CD1c-positive myeloid dendritic cell (primary cell): ENCODE results near the gene DTNBP1.

Source experiments
- DNase-seq: peaks from one replicate; pipeline ENCODE4 v3.0.0-alpha.2; 2016; ENCODE audit errors: extremely low spot score

DTNBP1 gene

DNA sequence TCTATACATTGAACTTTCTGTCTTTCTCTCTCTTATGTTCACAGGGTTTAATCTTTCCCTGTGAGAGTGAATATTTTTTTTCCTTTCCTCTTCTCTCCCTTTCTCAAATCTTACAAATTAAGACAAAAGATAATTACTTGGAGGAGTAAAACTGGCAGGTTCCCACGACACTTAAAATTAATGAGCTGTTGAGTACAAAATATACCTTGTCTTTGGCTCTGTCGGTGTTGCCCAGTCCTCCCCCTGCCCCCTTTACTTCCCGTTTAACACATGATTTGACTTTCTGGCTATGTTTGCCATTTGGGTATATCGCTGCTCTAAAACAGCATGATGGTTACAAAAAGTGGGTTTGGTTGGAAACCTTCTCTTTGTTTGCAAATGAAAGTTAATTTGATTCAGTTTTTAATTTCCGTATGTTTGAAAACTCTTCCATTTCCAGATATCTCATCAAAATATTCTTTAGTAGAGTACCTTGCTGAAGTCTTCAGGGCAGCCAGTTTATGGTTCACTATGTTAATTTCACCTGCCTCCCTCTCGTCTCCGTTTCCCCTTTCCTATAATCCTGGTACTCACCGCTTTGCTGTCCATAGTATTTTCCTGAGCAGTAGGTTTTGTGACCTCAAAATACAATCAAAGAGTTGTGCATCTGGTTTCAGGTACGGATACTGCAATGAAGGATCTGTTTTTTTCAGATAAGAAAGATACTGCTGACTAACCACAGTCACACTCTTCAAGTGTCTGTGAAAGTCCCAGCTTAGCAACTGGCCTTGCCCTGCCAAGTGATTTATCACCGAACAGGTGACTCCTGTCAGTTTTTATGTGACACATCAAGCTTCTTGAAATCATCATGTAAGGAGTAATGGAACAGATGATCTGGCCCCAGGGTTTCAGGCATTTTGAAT is 181.2 kb downstream of the DTNBP1 start:
- no peak for DNase-seq

DNA sequence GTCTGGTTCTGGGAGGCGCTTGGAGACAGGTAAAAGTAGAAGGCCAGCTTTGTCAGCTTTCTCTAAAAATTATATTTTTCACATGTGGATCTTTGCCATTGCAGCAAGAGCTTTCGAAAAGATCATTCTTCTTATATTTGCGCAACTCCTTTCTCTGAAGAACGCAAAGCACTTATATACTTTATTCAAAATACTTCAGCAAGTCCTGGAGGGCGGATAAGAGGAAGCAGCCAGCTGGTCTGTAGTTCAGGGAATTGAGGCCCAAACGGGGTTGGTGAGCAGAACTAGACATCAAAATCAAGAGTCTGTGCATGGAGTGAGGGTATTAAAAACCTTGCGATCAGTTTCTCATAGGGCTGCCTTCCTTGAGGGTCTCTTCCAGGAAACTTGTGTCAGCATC is 182.3 kb downstream of the DTNBP1 start:
- DNase-seq = peak; percentile 35

DNA sequence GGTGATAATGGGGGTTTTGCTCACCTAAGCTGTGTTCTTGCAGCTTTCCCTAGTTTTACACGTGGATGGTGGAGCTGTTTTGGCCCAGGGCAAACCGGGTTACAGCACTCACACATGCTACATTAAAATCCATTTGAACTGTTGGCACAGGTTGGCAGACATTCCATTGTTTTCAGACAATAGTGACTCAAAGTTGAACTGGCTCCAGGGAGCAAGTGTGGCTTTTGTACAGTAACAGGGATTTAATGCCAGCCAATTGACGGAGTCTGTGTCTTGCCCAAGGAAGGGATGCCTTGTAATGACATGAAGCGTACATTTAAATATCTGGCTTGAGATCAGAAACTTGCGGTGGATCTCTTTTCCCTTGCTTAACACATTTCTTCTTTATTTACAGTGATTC is 183.1 kb downstream of the DTNBP1 start:
- DNase-seq = no peak

DNA sequence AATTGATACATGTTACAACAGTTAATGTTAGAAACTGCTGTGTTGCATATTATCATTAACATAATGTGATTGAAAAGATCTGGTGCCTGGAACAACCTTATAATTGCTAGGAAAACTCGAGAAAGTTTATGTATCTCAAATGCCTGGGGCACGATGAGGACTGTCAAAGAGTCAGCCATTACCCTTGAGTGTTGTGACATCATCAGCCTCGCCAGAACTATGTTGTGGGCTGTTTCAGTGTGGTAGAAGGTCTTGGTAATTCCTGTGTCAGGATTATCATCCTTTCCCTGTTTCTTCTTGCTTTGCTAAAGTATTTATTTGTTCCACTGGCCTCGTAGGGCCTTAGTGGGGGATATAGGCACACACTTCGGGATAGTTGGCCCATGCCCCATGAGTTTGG is 185.1 kb downstream of the DTNBP1 start:
- no peak for DNase-seq

DNA sequence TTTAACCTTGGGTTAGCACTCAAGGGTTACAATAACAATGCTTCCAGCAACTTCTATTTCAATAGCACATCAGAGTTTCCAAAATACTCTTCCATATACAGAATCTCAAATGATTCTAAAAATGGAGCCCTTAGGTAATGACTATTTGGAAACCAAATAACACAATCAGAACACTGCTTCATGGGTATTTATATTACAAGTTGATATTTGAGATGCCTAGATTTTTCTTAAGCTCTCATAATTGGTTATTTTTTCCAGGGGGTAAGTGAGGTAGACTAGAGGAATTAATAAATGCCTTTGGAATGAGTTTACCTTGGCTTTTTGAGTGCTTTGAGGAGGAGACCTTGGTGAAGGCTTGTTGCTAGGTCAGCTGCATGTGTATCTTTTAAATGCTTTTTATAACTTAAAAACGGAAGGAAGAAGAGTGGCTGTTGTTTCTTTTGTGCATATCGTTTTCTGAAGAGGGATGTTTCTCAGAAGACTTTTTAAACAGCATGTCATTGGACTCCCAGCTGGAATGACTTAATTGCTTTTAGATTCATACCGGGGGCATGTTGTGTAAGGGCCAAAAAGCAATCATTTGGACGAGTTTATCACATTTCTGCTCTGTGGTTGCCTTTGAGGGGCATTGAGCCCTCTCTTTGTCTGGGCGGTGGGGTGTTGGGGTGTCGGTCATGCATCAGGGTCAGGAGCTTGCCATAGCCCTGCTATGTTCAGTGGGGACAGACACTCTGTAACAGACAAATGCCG is 186.0 kb downstream of the DTNBP1 start:
- no peak for DNase-seq

DNA sequence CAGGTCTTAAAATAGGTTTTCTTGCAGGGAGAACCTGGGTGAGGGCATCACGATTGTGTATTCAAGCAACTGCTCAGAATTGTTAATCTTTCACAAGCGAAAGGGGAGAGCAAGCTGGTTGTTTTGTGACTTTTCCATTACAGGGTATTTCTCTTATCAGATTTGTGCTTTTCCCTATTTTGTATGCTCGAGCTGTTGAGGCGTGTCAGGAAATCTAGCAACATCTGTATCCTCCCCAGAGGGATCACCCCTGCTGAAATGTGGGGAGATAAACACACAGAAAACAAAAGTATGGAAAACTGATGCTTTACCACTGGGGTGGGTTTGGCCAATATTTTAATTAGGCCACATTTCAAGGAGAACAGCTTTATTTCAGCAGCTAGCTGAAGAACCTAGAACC is 187.0 kb downstream of the DTNBP1 start:
- DNase-seq = no peak

DNA sequence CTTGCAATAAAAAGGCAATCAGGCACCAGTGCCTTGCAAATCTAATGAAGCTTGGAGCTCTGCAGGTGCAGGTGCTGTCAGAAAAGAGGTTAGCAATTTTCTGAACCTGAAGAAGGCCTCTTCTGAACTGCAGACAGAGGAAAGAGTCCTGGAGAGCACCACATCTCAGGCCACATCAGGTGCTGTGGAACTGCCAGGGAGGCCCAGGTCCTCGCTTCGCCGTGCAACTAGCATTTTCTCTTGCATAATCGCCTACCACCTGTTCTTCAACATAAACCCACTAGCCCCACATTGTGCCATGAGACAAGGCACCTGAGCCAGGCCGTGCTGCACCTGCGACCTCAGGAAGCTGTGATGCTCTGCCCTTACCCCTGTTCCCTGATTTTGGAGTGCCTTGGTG is 187.6 kb downstream of the DTNBP1 start:
- no peak for DNase-seq

DNA sequence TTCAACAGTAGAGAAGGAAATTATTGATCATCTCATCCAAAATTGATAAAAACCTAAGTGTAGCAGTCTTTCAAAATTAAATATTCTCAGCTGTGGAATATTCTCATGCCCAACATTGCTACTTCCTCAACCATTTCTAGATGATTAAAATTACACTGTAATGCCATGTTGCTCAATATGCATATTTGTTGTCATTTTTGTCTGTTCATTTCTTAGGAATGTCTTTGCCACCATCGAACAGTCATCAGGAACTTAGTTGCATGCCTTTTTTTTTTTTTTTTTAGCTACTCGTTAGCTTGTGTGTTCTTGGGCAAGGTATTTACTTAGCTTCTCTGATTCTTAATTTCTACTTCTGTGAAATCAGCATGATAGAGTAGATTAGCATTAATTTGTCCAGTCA is 188.6 kb downstream of the DTNBP1 start:
- peak; percentile 82 for DNase-seq

DNA sequence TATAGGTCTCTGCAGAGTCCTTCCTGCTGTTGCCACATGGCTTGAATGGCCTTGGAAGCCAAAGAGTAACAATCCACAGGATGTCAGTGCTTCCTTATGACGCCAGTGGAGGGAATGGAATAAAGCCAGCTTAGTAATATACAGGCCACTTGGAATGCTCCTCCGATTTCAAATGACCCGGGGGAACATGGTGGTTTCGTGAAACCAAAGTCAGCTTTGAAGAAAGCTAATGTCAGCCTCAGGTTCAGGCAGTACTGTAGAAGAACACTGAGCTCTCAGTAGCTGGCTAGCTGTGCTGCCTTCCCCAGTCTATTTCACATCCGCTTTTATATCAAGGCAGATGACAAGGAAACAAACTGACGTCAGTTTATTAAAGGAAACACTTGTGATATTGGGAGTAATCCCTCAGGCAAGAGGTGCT is 189.1 kb downstream of the DTNBP1 start:
- DNase-seq = peak; percentile 72

DNA sequence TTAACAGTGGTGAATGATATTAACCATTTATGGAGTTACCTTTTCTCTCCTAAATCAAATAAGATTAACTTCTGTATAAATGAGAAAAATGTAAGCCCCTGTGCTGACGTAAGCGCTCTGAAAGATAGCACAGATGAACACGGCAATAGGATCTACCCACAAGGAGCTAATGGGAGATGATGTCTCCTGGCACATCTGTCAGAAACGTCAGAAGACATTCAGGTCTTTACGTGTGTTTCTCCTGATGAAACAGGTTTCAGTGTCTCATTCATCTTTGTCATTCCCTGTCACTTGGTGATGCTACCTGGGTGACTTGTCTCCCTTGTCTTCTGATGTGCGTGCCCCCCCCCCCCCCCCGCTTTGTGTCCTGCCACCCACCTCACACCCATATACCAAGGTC is 189.7 kb downstream of the DTNBP1 start:
- DNase-seq = no peak
